ENCODE results near the gene FSCN2. TPM values are rescaled to one million over a fixed set of nuclear protein-coding genes. Genes with fewer than 3 reads are reported as not detected.

Gene FSCN2
- total RNA-seq, 2 experiments from 2014 or later = 1.6 to 6.7 TPM

- Histone ChIP-seq H3K9me2 (ENCODE audit: insufficient read depth, low read length) (no peaks in the 10 kb centered on the region), H4K20me1 (ENCODE audit: insufficient read depth, low read length) (peaks cover 29% of the 10 kb centered on the region), H3K36me3 (ENCODE audit: insufficient read depth, low read length) (peaks cover 32% of the 10 kb centered on the region), H3K27ac (ENCODE audit: low read depth, low read length, poor library complexity, severe bottlenecking) (peak overlapping the region; percentile 89), H3K79me2 (ENCODE audit: insufficient read depth, low read depth, low read length) (peaks cover 50% of the 10 kb centered on the region), H2AFZ (ENCODE audit: low read length) (peak overlapping the region; percentile 11; the same call in 1 of the 2 replicates), H3K4me1 (ENCODE audit: insufficient read depth, low read length, poor library complexity, severe bottlenecking) (peaks cover 68% of the 10 kb centered on the region), H3K4me2 (ENCODE audit: low read length) (peak overlapping the region; percentile 80), H3K9me3 (ENCODE audit: low read length) (no peaks in the 10 kb centered on the region), H3K4me3 (ENCODE audit: low read depth, low read length, poor library complexity, severe bottlenecking) (peak overlapping the region; percentile 90)
- ChIA-PET CTCF (ENCODE audit: unreplicated experiment) (interaction anchor here (0.6 kb wide), 1 partner anchor 45 kb away, joined by 3 read pairs; no protein-coding TSS in a partner anchor), POLR2A (interaction anchor here (0.6 kb wide), 1 partner anchor 9 kb away, joined by 4 read pairs; no protein-coding TSS in a partner anchor)
- TF ChIP-seq EZH2phosphoT487 (IDR thresholded peaks at IDR 0.05; ENCODE audit: borderline replicate concordance, low read depth, low read length) (no peak), CTCF (conservative IDR thresholded peaks at IDR 0.05; ENCODE audit: low read length) (no peak)
- DNase-seq (ENCODE audit: low spot score) = no peak
- intact Hi-C loops (cut with micrococcal nuclease; ENCODE audit: unreplicated experiment) = loop anchor here (5.0 to 10.0 kb wide), 2 partner anchors 120 to 583 kb away; partner anchors contain the start of genes BAHCC1 and FASN
- no TSS peak for BruUV-seq (replicated peaks)
Observed at GRCh38 chr17:81514489-81514738, 13.8 kb upstream of the FSCN2 start.

- Histone ChIP-seq H3K4me3 (ENCODE audit: low read depth, low read length, poor library complexity, severe bottlenecking) (peak overlapping the region; percentile 90), H3K4me2 (ENCODE audit: low read length) (peak overlapping the region; percentile 80), H3K4me1 (ENCODE audit: insufficient read depth, low read length, poor library complexity, severe bottlenecking) (peaks cover 68% of the 10 kb centered on the region), H3K27ac (ENCODE audit: low read depth, low read length, poor library complexity, severe bottlenecking) (peak overlapping the region; percentile 89), H2AFZ (ENCODE audit: low read length) (peak overlapping the region; percentile 11; the same call in 1 of the 2 replicates), H3K79me2 (ENCODE audit: insufficient read depth, low read depth, low read length) (peaks cover 45% of the 10 kb centered on the region), H3K36me3 (ENCODE audit: insufficient read depth, low read length) (peaks cover 26% of the 10 kb centered on the region), H4K20me1 (ENCODE audit: insufficient read depth, low read length) (peaks cover 24% of the 10 kb centered on the region), H3K9me2 (ENCODE audit: insufficient read depth, low read length) (no peaks in the 10 kb centered on the region), H3K9me3 (ENCODE audit: low read length) (no peaks in the 10 kb centered on the region)
- intact Hi-C loops (cut with micrococcal nuclease; ENCODE audit: unreplicated experiment) = loop anchor here (5.0 to 10.0 kb wide), 4 partner anchors 120 to 582 kb away; partner anchors contain the start of genes ARHGDIA, ARL16, BAHCC1 and FASN
- no TSS peak for BruUV-seq (replicated peaks)
- ChIA-PET POLR2A (interaction anchor here (0.6 to 1.0 kb wide), 2 partner anchors 10 to 38 kb away, joined by 4 to 5 read pairs; partner anchors contain the start of gene FAAP100), CTCF (ENCODE audit: unreplicated experiment) (no interaction called here)
- DNase-seq (ENCODE audit: low spot score) = peak; percentile 82
- no peak for TF ChIP-seq CTCF (conservative IDR thresholded peaks at IDR 0.05; ENCODE audit: low read length)
- TF ChIP-seq EZH2phosphoT487 (IDR thresholded peaks at IDR 0.05; ENCODE audit: borderline replicate concordance, low read depth, low read length) = no peak
Observed at GRCh38 chr17:81514739-81515529, 13.2 kb upstream of the FSCN2 start.

All from OCI-LY7 (cell line).